GM18508 (cell line): ENCODE data around the gene PKHD1.

Experiments used
- ATAC-seq: cut with Tn5 transposase; IDR thresholded peaks from one replicate; pipeline ENCODE4 v1.9.1; 2021; ENCODE audit warnings: moderate number of reproducible peaks; ENCODE audit not compliant: insufficient read depth, unreplicated experiment

Gene PKHD1

GRCh38 chr6:51818520-51819022, 268.8 kb downstream of the PKHD1 start:
- ATAC-seq: no peak

DNA sequence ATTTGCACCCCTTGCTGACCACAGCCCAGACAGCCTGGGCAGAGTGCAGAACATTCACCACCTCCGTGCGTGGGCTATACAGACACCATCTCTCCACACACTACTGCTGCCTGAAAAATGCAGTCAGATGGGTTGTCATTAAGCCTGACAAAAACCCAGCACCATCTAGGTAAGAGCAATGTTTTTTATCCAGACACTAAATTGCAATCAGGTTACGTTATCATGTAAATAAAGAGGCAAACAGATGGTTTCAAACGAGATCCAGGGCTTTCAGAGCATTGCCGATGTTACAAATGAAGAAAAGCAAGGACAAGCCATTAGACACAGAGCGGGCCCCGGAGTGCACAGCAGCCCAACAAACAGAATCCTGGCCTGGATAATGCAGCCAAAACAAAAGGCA, 269.6 kb downstream of the PKHD1 start:
- no peak for ATAC-seq

DNA sequence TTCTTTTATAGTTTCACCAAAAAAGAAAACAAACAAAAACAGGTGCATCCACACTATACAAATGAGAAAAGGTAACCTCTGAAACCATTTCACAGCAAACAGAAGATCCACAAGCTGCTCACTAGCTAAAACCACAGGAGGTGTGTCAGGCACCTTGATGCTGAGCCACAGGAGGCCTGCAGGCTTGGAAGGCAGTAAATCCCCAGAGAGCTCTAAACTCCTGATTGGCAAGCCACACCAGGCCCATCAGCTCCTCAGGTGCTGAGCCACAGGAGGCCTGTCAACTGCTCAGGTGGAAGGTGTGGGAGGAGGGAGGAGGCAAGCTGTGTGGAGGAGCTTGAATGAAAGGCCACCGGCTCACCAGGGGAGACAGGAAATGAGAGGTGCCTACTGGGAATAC, 273.0 kb downstream of the PKHD1 start:
- no peak for ATAC-seq

GRCh38 chr6:51813904-51814303, 273.5 kb downstream of the PKHD1 start:
- no peak for ATAC-seq

DNA sequence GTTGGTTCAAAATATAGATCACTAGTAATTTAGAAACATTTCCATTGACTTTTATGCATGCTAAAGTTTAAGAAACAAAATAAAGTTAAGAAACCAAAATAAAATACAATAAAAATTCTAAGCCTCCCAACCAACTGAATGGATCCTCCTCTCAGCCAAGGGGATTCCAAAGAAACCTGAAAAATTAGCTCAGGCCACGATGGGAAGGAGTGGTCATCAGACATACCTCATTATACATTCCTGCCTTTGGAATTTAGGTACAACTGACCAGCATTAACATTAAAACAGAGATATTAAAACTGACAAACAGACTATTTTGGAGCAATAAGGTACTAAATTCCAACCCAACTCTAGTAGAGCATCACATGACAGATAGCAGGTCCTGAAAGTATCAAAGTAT, 275.2 kb downstream of the PKHD1 start:
- no peak for ATAC-seq

- ATAC-seq: peak; percentile 81
Measured at GRCh38 chr6:51805517-51805916, 281.9 kb downstream of the PKHD1 start.

- no peak for ATAC-seq
Measured at GRCh38 chr6:51800603-51801002, 286.8 kb downstream of the PKHD1 start.

DNA sequence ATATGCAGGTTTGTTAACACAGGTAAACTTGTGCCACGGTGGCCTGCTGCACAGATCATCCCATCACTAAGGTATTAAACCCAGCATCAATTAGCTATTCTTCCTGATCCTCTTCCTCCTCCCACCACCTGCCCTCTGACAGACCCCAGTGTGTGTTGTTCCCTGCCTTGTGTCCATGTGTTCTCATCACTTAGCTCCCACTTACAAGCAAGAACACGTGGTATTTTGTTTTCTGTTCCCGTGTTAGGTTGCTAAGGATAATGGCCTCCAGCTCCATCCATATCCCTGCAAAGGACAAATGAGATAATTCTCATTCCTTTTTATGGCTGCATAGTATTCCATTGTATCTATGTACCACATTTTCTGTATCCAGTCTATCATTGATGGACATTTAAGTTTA, 294.0 kb downstream of the PKHD1 start:
- ATAC-seq: no peak

DNA sequence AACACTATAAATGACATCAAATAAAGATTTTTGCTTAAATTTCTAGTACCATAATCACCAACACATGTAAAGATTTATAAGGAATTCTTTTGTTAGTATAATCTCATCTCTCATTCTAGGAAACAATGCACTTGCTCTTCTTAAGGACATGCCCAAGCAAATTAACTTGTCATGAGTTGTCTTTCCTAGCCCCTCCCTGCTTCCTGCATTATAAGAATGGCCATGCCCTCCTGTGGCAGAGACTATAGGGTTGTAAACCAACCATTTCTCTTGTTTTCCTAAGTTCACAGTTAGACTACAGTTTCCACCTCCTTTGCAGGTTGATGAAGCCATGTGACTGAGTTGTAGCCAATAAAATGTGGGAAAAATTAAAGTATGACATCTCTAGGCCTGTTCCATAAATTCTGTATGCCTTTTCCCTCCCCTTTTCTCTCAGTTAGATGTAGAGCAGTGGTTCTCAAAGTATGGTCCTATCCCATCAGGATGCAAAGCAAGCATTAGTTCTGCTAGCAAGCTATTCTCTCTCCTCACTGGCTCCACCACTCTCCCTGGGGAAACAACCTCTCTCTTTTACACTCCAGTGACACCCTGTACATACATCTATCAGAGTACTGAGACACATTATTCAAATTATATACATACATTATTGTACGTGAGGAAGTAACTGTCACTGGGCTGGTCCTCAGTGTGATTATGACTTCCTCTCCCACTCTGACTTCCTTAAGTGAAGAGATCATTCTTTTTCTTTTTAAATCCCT, 295.0 kb downstream of the PKHD1 start:
- no peak for ATAC-seq

GRCh38 chr6:51790946-51791345, 296.5 kb downstream of the PKHD1 start:
- ATAC-seq: no peak

DNA sequence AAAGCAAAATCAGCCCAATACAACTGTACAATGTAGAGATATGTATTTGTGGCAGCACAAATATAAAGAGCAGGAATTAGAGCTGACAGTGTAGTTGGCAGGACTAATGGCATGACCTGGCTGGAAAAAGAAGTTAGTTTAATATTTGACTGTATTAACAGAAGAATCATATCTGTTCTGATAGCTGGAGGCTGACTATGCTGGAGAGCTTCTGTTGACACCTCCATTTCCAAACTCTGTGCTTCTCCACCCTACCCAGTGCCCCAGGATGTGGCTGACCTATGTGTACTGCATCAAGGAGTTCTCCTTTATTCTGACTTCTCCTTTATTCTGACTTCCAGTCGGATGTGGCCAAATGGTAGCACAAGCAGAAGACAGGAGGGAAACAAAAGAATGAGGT, 299.3 kb downstream of the PKHD1 start:
- no peak for ATAC-seq

- no peak for ATAC-seq
Measured at GRCh38 chr6:51778666-51779065, 308.7 kb downstream of the PKHD1 start.

DNA sequence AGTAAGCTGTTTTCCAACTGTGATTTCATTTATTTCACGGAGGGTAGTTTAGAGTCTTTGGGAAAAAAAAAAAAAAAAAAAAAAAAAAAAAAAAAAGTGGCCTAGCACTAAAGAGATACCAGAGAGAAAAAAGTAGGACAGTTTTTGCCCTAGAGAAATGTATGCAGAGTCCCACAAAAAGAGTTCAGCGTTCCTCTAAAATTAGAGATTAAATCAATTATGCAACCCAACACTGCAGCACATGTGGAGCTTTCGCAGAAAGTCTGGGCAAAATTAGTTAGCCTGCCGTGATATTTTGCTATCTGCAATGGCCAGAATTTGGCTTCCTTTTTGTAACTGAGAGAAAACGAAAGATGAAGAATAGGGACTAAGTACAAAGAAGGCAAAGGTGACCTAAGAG, 309.8 kb downstream of the PKHD1 start:
- ATAC-seq: no peak

DNA sequence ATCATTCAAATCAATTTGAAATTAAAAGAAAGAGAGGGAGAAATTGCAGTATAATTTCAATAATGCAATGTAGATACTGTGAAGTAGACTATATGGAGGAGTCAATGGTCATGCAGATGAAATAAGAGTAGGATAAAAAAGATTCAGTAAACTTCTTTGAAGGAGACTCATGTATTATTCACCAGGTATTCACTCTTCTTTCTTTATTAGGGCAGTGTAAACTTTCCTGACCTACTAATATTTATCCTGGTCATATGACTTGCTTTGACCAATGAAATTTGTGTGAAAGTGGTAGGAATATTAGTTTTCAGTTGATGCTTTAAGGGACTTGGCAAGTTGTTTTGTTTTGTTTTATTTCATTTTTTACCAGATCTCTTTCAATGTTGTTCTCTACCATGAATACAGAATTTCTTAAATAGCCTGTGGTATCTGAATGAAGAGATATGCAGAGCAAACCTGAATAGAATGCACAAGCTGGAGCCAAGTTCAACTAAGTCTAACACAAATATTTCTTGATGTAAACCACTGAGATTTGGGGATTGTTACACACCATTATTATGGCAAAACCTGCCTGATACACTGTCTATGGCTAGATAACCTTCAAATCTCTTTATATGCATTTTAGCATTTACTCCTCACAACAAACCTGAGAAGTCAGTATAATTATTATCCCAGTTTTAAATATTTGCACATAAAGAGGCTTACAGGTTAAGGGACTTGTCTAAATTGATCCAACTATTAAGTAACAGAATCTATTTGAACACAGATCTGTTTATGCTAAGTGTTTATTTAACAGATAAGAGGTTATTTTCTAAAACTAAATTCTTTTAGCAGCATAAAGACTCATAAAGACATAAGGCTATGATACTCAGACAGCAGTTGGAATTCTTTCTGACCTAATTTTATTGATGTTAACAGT, 311.2 kb downstream of the PKHD1 start:
- ATAC-seq: no peak

GRCh38 chr6:51768087-51768486, 319.3 kb downstream of the PKHD1 start:
- ATAC-seq: no peak

DNA sequence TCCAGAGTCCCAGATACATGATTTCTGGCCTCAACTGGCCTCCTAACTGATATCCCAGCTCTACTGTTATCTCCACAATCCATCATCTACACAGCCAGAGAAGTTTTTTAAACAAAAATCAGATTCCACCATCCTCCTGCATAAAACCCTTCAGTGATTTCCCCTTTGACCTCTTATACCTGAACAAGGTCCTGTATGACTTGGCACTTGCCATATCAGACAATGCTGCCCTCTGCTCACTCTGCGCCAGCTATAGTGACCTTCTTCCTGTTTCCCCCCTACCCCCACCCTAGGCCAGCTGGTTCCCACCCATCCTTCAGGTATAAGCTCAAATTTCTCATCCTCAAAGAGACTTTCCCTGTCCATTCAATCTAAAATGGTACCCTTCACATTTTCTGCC, 322.2 kb downstream of the PKHD1 start:
- ATAC-seq: no peak

- ATAC-seq: no peak
Measured at GRCh38 chr6:51753635-51754034, 333.8 kb downstream of the PKHD1 start.

DNA sequence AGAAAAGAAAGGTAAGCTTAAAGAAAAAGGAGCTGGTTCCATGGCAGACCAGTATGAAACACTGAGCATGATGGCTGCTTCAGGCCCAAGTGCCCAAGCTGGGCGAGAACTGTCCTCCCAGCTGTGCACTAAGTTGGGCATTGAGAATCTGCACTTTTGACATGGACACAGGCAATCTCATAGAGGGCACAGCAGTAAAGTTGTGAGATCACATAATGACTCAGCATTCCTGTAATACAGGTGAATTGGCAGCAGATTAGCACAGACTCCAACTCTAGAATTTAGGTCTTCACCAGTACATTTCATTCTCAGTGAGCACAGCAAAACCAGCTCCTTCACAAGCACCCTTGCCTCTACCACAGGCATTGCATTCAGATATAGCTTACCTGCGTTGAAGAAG, 343.4 kb downstream of the PKHD1 start:
- no peak for ATAC-seq

DNA sequence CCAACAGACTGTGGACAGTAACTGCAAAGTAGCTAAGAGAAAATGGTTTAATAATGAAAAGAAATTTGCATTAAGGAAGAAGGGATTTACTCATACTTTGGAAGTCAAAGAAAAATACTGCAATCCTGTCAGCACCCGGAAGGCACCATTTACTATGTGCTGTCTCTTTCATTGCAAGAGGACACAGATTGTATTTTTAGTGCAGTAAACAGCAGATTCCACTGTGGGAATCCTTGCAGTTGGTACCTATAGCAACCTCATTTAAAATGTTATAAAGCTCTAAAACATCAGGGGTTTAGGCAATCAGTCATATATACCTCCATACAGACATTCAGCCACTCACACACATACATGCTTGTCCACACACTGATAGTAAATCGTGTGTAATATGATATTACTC, 346.8 kb downstream of the PKHD1 start:
- no peak for ATAC-seq

GRCh38 chr6:51738614-51739013, 348.8 kb downstream of the PKHD1 start:
- ATAC-seq: no peak

DNA sequence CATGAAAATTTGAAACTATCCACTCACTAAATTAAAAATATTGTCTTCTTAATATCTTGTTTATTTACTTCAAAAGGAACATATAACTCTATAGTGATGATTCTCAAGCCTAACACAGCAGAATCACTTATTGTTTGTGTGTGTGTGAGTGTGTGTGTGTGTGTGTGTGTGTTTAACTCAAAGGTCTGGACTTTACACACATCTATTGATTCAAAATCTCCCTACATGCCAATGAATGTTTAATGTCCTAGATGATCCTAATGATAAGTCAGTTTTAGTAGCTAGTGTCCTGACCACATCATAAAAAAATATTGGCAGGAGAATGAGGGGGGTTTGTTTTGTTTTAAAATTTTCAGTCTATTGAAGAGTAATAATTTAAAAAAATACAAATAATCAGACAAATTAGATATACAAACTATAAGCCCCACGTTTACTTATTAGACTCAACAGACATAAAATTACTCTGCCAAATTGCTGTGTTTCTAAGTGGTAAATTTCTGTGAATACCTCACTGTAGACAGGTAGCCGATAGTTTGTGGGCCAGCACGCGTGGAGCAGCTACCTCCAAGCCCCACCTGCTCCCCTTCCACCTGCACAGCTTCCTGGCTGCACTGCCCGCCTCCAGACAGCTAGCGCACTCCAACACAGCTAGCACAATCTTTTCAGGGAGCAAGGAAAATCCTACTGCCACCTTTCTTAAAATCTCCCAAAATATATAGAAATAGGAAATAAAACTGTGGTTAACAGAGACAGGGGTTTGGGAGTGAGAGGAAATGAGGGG, 349.6 kb downstream of the PKHD1 start:
- ATAC-seq: no peak
